Spleen (tissue), 11 donors: ENCODE measurements around the gene GLTP. TPM values are rescaled to one million over a fixed set of nuclear protein-coding genes. Genes with fewer than 3 reads are reported as not detected.
A peak's percentile ranks its signal among the peaks of the same experiment; 100 is the strongest.

ENCODE experiments used
- DNase-seq: peaks from one replicate; pipeline ENCODE4 v3.0.0-alpha.2; 2020
- H3K27ac ChIP-seq, 8 donors: fragments of 200-600 bp; sonication (generic) in 7 of 8; 1 replicate in 4 of 8; 2 replicates in 4 of 8; pipeline versions ENCODE4 v1.5.0 to v1.8.0; 2016 to 2021; ENCODE audit warnings: inconsistent platforms in 4 of 8, mild to moderate bottlenecking in 4 of 8, moderate library complexity in 1 of 8
- H3K27me3 ChIP-seq, 7 donors: fragments of 200-600 bp; sonication (generic) in 6 of 7; replicated peaks in 1 of 7; 1 replicate in 4 of 7; 2 replicates in 3 of 7; pipeline versions ENCODE4 v1.5.0 to v1.8.0; 2016 to 2021; ENCODE audit warnings: inconsistent platforms in 3 of 7, mild to moderate bottlenecking in 1 of 7
- H3K36me3 ChIP-seq, 6 donors: fragments of 200-600 bp; sonication (generic) in 5 of 6; 1 replicate in 4 of 6; 2 replicates in 2 of 6; pipeline versions ENCODE4 v1.5.0 to v1.8.0; 2016 to 2021; ENCODE audit warnings: inconsistent platforms in 2 of 6
- H3K4me1 ChIP-seq, 6 donors: fragments of 200-600 bp; sonication (generic) in 5 of 6; 1 replicate in 3 of 6; 2 replicates in 3 of 6; pipeline versions ENCODE4 v1.5.0 to v1.8.0; 2016 to 2021; ENCODE audit warnings: inconsistent platforms in 3 of 6
- H3K4me3 ChIP-seq, 8 donors: fragments of 200-600 bp; sonication (generic) in 7 of 8; 1 replicate in 4 of 8; 2 replicates in 4 of 8; pipeline versions ENCODE4 v1.5.0 to v1.8.0; 2016 to 2021; ENCODE audit warnings: inconsistent platforms in 4 of 8, mild to moderate bottlenecking in 4 of 8, moderate library complexity in 2 of 8
- H3K9me3 ChIP-seq, 8 donors: fragments of 200-600 bp; sonication (generic) in 7 of 8; 1 replicate in 4 of 8; 2 replicates in 4 of 8; pipeline versions ENCODE4 v1.5.0 to v1.8.0; 2016 to 2021; ENCODE audit warnings: inconsistent platforms in 4 of 8
- POLR2A ChIP-seq, 3 donors: fragments of 450-650 bp; IDR thresholded peaks; one replicate each; pipeline ENCODE4 v1.5.1; 2017; ENCODE audit warnings: antibody characterized with exemption in 3 of 3, mild to moderate bottlenecking in 1 of 3
- POLR2AphosphoS5 ChIP-seq, 3 donors: sonication (generic); formaldehyde crosslinking; IDR thresholded peaks; one replicate each; pipeline ENCODE4 v1.5.1; 2017; ENCODE audit warnings: antibody characterized with exemption in 3 of 3
- WGBS, 5 donors: extraction: QIAGEN DNeasy Blood & Tissue Kit in 3 of 5; methylation state at CpG; one replicate each; pipeline versions ENCODE4 v1.1.5 to v1.1.7; 2013 to 2018; 5-methylcytosine and 5-hydroxymethylcytosine counted together
- intact Hi-C: fragments of 100-400 bp; cut with DNase I; formaldehyde crosslinking; loops from one replicate; pipeline ENCODE4 v1.15.0; 2023; ENCODE audit warnings: low total_unique reads
- polyA plus RNA-seq, 3 donors: library from polyadenylated mRNA; stranded (reverse); fragments of 200-250 nt; gene quantifications; one replicate each; pipeline ENCODE4 v1.2.1, GENCODE V29; 2013
- total RNA-seq, 7 donors: library from RNA; depleted of rRNA in 3 of 7; stranded (reverse); fragments of >200 nt in 3 of 7; fragmentation: NEBNext Ultra II Directional in 4 of 7; extraction: Animal tissue kit (Norgen Biotek cat#: 25700) in 4 of 7; gene quantifications; one replicate each; pipeline versions ENCODE4 v1.1.0 to v1.2.1, GENCODE V29; 2016 to 2021
- TF ChIP-seq, protein P1 (sequence below), 11 experiments: fragments of 200-600 bp in 7 of 11; fragments of 450-650 bp in 4 of 11; sonication (generic) in 4 of 11; IDR thresholded peaks in 8 of 11; conservative IDR thresholded peaks in 3 of 11; 1 replicate in 7 of 11; 2 replicates in 4 of 11; pipeline versions ENCODE4 v1.4.0 to v1.8.0; 2016 to 2021; ENCODE audit warnings: antibody characterized with exemption in 11 of 11, inconsistent platforms in 4 of 11, mild to moderate bottlenecking in 1 of 11
- donor health status: healthy with polysubstance abuse.
- donor health status: DM: no; HTN: no; CAD: no; lungs with moderate emphysema.
- donor health status: DM: no; HTN: no; CAD: no.
- donor health status: Bipolar disorder and iron deficiency.
- donor health status: healthy.
- donor health status: DM: no; HTN: no; CAD: no.
- donor health status: DM: yes; HTN: yes; CAD: no.

The GLTP gene
- total and polyA plus RNA-seq, 10 donors, result 25.6 to 45.5 (median 31.8) TPM

DNA sequence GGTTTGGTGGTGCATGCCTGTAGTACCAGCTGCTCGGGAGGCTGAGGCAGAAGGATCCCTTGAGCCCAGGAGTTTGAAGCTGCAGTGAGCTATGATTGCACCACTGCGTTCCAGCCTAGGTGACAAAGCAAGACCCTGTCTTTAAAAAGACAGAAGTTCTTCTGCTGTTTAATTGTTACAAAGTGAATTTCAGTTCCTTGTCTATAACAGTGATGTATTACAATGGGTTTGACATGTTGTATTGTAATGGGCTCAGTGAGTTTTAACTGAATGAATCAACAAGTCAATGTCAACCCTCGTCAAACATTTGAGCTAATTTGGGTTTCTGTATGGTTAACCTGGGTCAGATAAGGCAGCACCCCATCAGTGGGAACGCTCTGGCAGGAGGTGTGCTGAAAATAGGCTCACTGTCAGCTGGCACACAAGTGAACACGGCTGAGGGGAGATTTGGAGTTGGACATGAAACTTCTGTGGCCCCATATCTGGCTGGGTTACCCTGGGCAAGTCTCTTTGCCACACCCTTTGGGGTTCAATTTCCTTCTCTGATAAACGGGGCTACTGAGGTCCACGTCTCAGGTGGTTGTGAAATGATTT is 33.1 kb downstream of the GLTP start:
- 37 to 72% (median 54%) methylated on average over 7 of the region's 7 CpGs for WGBS, 5 donors
- TF ChIP-seq, protein P1, sequence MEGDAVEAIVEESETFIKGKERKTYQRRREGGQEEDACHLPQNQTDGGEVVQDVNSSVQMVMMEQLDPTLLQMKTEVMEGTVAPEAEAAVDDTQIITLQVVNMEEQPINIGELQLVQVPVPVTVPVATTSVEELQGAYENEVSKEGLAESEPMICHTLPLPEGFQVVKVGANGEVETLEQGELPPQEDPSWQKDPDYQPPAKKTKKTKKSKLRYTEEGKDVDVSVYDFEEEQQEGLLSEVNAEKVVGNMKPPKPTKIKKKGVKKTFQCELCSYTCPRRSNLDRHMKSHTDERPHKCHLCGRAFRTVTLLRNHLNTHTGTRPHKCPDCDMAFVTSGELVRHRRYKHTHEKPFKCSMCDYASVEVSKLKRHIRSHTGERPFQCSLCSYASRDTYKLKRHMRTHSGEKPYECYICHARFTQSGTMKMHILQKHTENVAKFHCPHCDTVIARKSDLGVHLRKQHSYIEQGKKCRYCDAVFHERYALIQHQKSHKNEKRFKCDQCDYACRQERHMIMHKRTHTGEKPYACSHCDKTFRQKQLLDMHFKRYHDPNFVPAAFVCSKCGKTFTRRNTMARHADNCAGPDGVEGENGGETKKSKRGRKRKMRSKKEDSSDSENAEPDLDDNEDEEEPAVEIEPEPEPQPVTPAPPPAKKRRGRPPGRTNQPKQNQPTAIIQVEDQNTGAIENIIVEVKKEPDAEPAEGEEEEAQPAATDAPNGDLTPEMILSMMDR (IDR thresholded peaks at IDR 0.05 in 8 of 11, conservative IDR thresholded peaks at IDR 0.05 in 3 of 11), result no peak
- TF ChIP-seq POLR2A (IDR thresholded peaks at IDR 0.05) (no peak), POLR2AphosphoS5 (IDR thresholded peaks at IDR 0.05) (no peak)
- no peaks in the 10 kb centered on the region for H3K27me3 ChIP-seq
- peaks cover 5 to 40% (median 18%) of the 10 kb centered on the region in 6 donors for H3K4me1 ChIP-seq
- peaks cover 0 to 20% (median 7%) of the 10 kb centered on the region in 6 donors for H3K36me3 ChIP-seq
- peak overlapping the region in 6 of 8 donors; percentile 48 to 81 (median 76) for H3K27ac ChIP-seq
- no peak for DNase-seq
- intact Hi-C loops, result no loop called here
- H3K9me3 ChIP-seq, result no peaks in the 10 kb centered on the region
- no peak overlapping the region for H3K4me3 ChIP-seq

DNA sequence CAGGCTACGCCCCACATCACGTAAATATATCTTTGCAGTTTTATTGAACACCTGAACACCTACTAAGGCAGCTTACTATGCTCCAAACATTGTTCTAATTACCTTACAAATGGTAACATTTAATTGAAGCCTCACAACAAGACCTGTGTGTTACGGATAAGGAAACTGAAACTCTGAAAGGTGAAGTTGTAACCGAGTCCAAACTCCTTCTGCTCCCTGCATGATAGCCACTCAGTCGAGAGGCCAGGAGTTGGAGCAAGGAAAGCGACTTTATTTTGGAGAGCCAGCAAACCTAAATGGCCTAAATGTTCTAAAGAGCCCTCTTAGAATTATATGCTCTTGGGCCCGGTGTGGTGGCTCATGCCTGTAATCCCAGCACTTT is 34.5 kb downstream of the GLTP start:
- H3K4me1 ChIP-seq, result peaks cover 5 to 40% (median 18%) of the 10 kb centered on the region in 6 donors
- TF ChIP-seq, protein P1 (IDR thresholded peaks at IDR 0.05 in 8 of 11, conservative IDR thresholded peaks at IDR 0.05 in 3 of 11), result no peak
- TF ChIP-seq POLR2AphosphoS5 (IDR thresholded peaks at IDR 0.05) (no peak), POLR2A (IDR thresholded peaks at IDR 0.05) (no peak)
- no peaks in the 10 kb centered on the region for H3K9me3 ChIP-seq
- intact Hi-C loops, result no loop called here
- no peak for DNase-seq
- no peaks in the 10 kb centered on the region for H3K27me3 ChIP-seq
- H3K27ac ChIP-seq, result peak overlapping the region in 6 of 8 donors; percentile 48 to 81 (median 76)
- WGBS, 5 donors, result 81 to 88% (median 82%) methylated on average over 7 of the region's 7 CpGs
- H3K4me3 ChIP-seq, result peak overlapping the region in 4 of 8 donors; percentile 20 to 46 (median 24)
- H3K36me3 ChIP-seq, result peaks cover 0 to 6% (median 2%) of the 10 kb centered on the region in 6 donors

DNA sequence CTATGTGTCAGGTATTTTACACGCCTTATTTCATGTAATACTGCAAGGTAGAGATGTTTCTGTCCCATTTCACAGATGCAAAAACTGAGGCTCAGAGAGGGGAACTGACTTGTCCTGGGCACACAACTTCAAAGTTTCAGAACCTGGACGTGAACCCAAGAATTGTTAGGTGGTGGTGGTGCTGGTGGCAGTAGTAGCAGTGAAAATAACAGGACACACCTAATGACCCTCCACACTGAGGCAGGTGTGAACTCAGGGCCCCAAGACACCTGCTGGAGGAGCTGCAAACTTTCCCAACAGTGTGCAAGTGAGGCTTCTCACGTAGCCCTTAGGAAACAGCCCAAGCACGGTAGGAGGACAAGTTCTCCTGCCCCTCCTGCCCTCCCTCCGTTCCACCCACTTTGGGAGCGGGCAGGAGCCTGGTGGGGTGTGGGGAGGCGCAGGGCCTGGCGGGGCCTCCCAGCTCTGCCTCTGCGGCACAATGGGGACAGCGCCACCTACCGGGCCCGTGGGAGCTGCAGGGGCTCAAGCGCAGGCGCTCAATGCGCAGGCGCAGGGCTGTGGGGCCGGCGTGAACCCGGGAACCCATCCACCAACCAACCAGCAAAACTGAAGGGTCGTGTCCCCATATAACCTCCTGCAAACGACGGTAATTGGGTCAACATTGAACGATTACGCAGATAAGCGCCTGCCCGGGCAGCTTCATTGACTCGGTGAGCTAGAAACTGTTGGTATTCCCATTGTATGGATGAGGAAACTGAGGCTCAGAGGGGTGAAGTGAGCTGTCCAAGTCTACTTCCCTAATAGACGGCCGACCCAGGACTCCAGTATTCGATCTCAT is 35.1 kb downstream of the GLTP start:
- peak overlapping the region in 6 of 8 donors; percentile 48 to 81 (median 76) for H3K27ac ChIP-seq
- DNase-seq, result peak; percentile 98
- no peaks in the 10 kb centered on the region for H3K27me3 ChIP-seq
- TF ChIP-seq POLR2A (IDR thresholded peaks at IDR 0.05) (no peak), POLR2AphosphoS5 (IDR thresholded peaks at IDR 0.05) (peak in 2 of 3 donors; percentile 58 to 78)
- TF ChIP-seq, protein P1 (IDR thresholded peaks at IDR 0.05 in 8 of 11, conservative IDR thresholded peaks at IDR 0.05 in 3 of 11), result peak; percentile 93 to 100 (median 99)
- H3K36me3 ChIP-seq, result no peaks in the 10 kb centered on the region
- H3K4me1 ChIP-seq, result peaks cover 5 to 40% (median 18%) of the 10 kb centered on the region in 6 donors
- intact Hi-C loops, result loop anchor here (5.0 kb wide), 1 partner anchor 38 kb away; no protein-coding TSS in a partner anchor
- 11 to 13% (median 12%) methylated on average over 25 to 30 of the region's 30 CpGs for WGBS, 5 donors
- H3K9me3 ChIP-seq, result no peaks in the 10 kb centered on the region
- peak overlapping the region in 4 of 8 donors; percentile 20 to 46 (median 24) for H3K4me3 ChIP-seq

DNA sequence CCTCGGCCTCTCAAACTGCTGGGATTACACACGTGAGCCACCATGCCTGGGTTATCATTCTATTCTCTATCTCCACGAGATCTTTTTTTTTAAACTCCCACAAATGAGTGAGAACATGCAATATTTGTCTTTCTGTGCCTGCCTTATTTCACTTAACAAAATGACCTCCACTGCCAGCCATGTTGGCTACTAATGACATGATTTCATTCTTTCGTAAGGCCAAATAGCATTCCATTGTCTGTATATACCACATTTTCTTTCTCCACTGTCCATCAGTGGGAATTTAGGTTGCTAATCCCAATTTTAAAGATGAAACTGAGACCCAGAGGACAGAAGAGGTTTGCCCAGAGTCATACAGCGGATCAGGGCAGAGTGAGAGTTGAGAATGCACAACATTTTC is 36.2 kb downstream of the GLTP start:
- TF ChIP-seq, protein P1 (IDR thresholded peaks at IDR 0.05 in 8 of 11, conservative IDR thresholded peaks at IDR 0.05 in 3 of 11), result no peak
- TF ChIP-seq POLR2AphosphoS5 (IDR thresholded peaks at IDR 0.05) (no peak), POLR2A (IDR thresholded peaks at IDR 0.05) (no peak)
- Histone ChIP-seq H3K27me3 (no peaks in the 10 kb centered on the region), H3K4me1 (peaks cover 5 to 34% (median 18%) of the 10 kb centered on the region in 6 donors), H3K36me3 (no peaks in the 10 kb centered on the region), H3K4me3 (no peak overlapping the region), H3K9me3 (no peaks in the 10 kb centered on the region), H3K27ac (no peak overlapping the region)
- intact Hi-C loops, result loop anchor here (5.0 kb wide), 1 partner anchor 37 kb away; no protein-coding TSS in a partner anchor
- WGBS, 5 donors, result 85 to 94% (median 89%) methylated on average over 5 of the region's 5 CpGs
- no peak for DNase-seq
